Neuron (in vitro differentiated cells): Measurements from ENCODE around the gene USP20.

Experiments used
- H2AFZ ChIP-seq: one replicate; pipeline ENCODE4 v1.6.1; 2013; ENCODE audit warnings: low read depth, mild to moderate bottlenecking, inconsistent platforms, low read length, moderate library complexity
- H3K27me3 ChIP-seq: one replicate; pipeline ENCODE4 v1.6.1; 2013; ENCODE audit warnings: low read length; ENCODE audit not compliant: insufficient read depth
- H3K36me3 ChIP-seq: one replicate; pipeline ENCODE4 v1.6.1; 2013; ENCODE audit warnings: low read length; ENCODE audit not compliant: insufficient read depth
- H3K4me1 ChIP-seq: one replicate; pipeline ENCODE4 v1.6.1; 2013; ENCODE audit warnings: low read length; ENCODE audit not compliant: insufficient read depth
- H3K4me3 ChIP-seq: 2 replicates; pipeline ENCODE4 v1.5.1; 2013; ENCODE audit warnings: mild to moderate bottlenecking, low read length, moderate library complexity
- H3K9me3 ChIP-seq: one replicate; pipeline ENCODE4 v1.6.1; 2013; ENCODE audit warnings: low read length

Gene USP20

DNA sequence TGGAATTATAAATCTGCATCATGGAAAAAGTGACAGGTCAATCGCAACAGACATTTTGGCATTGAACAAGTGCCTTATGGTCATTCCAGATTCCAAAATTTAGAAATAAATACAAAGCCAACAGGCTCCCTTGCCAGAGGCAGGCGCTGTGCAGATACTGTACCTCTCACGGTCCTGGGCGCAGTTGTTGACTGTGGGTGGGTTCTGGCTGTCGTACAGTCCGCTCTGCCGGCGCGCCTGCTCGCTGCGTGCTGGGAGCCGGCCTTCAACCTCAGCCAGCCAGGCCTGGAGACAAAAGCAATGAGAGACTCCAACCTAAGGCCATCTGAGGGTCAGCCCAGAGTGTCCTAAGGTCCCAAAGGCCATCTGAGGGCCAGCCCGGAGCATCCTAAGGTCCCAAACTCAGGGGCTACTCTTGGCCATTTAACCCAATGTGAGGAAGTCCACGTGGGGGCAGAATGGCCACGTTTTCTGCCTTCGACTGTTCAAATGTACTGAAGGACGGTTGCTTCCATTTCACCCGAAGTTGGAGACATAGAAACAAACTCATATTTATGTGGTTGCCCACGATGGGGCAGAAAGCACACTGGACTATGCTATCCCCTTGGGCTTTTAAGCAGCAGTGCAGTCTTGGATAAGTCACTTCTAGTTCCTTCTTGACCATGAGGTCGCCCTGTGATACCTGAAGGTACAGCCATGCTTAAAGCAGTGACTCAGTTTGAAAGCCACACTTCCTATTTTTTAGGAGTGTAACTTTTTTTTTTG is 65.2 kb downstream of the USP20 start:
- Histone ChIP-seq H3K27me3 (no peaks in the 10 kb centered on the region), H3K4me1 (no peaks in the 10 kb centered on the region), H3K36me3 (peaks cover 45% of the 10 kb centered on the region), H3K9me3 (no peaks in the 10 kb centered on the region), H3K4me3 (no peak overlapping the region), H2AFZ (no peak overlapping the region)

DNA sequence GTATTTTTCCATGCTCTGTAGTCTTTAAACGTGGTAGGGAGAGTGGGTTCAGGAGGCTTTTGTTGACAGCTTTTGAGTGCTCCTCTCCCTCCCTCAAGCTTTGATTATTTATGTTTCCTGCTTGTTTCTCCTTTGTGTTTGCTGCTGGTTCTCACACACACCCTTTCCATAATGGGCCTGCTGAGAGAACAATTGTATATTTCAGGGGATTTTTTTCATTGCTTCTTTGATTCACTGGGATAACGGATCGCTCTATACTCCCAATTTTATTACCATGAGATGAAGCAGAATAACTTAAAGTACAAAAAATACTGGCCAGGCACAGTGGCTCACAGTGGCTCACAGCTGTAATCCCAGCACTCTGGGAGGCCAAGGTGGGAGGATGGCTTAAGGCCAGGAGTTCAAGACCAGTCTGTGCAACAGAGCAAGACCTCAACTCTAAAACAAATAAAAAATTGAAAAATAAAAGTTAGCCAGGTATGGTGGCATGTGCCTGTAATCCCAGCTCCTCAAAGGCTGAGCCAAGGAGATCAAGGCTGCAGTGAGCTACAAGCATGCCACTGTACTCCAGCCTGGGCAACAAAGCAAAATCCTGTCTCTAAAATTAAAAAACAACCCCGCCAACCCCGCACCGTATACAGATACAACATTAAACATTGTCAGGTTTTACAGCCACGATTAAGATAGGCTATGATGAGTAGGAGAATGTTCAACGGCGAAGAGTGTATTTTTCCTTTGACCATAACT is 66.9 kb downstream of the USP20 start:
- no peak overlapping the region for H3K4me3 ChIP-seq
- H3K36me3 ChIP-seq, result peaks cover 38% of the 10 kb centered on the region
- no peak overlapping the region for H2AFZ ChIP-seq
- no peaks in the 10 kb centered on the region for H3K9me3 ChIP-seq
- H3K4me1 ChIP-seq, result no peaks in the 10 kb centered on the region
- H3K27me3 ChIP-seq, result no peaks in the 10 kb centered on the region

DNA sequence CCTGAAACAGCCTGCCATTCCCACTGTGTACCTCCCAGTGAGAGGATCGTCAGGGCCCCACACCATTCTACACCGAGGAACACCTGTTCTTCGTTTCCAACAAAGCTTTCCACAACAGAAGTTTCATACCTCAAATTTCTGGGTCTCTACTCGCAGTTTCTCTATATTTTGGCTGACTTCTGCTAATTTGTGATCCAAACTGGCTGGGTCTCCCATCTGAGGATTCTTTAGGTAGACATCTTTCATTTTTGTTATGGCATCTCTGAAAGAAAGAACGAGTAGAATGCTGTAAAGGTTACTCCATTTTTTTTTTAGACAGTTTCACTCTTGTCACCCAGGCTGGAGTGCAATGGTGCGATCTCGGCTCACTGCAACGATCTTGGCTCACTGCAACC is 67.5 kb downstream of the USP20 start:
- Histone ChIP-seq H3K4me1 (no peaks in the 10 kb centered on the region), H2AFZ (no peak overlapping the region), H3K4me3 (no peak overlapping the region), H3K27me3 (no peaks in the 10 kb centered on the region), H3K9me3 (no peaks in the 10 kb centered on the region), H3K36me3 (peaks cover 41% of the 10 kb centered on the region)

DNA sequence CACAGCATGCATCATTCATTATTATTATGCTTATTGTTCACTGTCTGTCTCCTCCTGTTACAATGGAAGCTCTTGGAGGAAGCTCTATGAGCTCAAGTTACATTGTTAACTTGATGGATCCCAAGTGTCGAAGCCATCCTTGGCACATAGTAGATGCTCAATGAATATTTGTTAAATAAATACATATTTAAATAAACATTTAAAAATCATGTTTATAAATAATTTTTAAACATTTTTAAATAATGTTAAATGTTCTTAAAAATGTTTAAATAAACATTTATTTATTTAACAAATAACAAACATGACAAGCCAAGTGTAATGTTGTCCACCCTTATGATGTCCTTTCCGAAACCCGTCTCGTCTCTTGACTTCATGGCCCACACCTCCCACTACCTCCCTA is 69.5 kb downstream of the USP20 start:
- Histone ChIP-seq H3K4me1 (no peaks in the 10 kb centered on the region), H3K4me3 (no peak overlapping the region), H3K36me3 (peaks cover 31% of the 10 kb centered on the region), H3K9me3 (no peaks in the 10 kb centered on the region), H2AFZ (no peak overlapping the region), H3K27me3 (no peaks in the 10 kb centered on the region)

DNA sequence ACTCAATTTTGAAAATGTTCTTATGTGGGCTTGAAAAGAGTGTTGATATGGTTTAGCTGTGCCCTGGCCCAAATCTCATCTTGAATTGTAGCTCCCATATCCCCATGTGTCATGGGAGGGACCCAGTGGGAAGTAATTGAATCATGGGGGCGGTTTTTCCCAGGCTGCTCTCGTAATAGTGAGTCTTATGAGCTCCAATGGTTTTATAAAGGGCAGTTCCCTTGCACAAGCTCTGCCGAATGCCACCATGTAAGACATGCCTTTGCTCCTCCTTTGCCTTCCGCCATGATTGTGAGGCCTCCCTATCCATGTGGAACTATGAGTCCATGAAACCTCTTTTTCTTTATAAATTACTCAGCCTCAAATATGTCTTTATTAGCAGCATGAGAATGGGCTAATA is 71.0 kb downstream of the USP20 start:
- H3K27me3 ChIP-seq, result no peaks in the 10 kb centered on the region
- no peak overlapping the region for H2AFZ ChIP-seq
- no peaks in the 10 kb centered on the region for H3K9me3 ChIP-seq
- H3K4me1 ChIP-seq, result no peaks in the 10 kb centered on the region
- no peak overlapping the region for H3K4me3 ChIP-seq
- peaks cover 21% of the 10 kb centered on the region for H3K36me3 ChIP-seq

DNA sequence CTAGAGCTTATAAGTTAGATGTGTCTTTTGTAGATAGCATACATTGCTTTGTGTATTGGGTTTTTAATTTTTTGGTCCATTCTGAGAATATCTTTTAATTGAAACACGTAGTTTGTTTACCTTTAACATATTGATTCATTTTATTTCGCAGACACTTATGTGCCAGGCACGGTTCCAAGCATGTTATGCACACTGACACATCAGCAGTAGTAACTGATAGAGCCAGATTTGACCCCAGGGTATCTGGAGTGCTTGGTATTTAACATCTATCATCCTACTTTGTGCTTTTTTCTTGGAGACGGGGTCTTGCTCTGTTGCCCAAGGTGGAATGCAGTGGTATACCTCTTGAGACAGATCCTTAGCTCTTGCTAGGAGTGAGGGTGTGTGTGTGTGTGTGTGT is 71.9 kb downstream of the USP20 start:
- Histone ChIP-seq H3K36me3 (peaks cover 21% of the 10 kb centered on the region), H3K9me3 (no peaks in the 10 kb centered on the region), H3K4me1 (no peaks in the 10 kb centered on the region), H2AFZ (no peak overlapping the region), H3K27me3 (no peaks in the 10 kb centered on the region), H3K4me3 (no peak overlapping the region)

DNA sequence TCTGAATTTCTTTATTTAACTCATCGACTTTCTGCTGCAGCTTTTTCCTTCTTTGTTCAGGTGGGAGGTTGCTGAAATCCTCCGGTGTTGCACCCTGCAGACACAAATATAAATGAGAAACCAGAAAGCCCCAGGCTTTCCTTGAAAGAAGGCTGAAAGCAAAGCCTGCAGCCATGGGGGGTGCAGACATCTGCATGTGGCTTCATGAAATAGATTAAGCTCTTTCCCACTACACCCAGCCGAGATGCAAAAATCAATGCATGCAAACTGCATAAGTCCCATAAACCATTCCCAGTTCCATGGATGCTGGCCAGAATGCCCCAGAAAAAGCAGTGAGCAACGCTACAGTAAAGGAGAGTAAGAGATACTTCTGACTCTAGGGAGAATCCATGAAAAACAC is 73.6 kb downstream of the USP20 start:
- Histone ChIP-seq H3K36me3 (peaks cover 14% of the 10 kb centered on the region), H3K9me3 (no peaks in the 10 kb centered on the region), H3K27me3 (no peaks in the 10 kb centered on the region), H2AFZ (no peak overlapping the region), H3K4me3 (no peak overlapping the region), H3K4me1 (no peaks in the 10 kb centered on the region)

DNA sequence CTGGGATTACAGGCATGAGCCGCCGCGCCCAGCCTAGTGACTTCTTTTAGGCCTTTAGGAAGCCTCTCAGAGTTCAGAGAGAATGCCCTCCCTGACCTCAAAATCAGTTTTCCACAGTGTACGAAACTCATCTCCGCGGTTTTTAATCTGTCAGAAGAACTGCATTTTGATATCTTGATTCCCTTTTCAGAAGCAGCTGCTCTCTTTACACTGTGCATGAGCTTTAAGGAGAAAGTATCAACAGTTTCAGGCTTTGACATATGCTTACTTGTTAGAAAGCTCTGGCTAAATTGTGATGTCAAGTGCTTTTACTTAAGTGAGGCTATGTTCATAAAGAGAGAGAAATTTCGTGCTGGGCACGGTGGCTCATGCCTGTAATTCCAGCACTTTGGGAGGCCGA is 74.6 kb downstream of the USP20 start:
- peaks cover 12% of the 10 kb centered on the region for H3K36me3 ChIP-seq

DNA sequence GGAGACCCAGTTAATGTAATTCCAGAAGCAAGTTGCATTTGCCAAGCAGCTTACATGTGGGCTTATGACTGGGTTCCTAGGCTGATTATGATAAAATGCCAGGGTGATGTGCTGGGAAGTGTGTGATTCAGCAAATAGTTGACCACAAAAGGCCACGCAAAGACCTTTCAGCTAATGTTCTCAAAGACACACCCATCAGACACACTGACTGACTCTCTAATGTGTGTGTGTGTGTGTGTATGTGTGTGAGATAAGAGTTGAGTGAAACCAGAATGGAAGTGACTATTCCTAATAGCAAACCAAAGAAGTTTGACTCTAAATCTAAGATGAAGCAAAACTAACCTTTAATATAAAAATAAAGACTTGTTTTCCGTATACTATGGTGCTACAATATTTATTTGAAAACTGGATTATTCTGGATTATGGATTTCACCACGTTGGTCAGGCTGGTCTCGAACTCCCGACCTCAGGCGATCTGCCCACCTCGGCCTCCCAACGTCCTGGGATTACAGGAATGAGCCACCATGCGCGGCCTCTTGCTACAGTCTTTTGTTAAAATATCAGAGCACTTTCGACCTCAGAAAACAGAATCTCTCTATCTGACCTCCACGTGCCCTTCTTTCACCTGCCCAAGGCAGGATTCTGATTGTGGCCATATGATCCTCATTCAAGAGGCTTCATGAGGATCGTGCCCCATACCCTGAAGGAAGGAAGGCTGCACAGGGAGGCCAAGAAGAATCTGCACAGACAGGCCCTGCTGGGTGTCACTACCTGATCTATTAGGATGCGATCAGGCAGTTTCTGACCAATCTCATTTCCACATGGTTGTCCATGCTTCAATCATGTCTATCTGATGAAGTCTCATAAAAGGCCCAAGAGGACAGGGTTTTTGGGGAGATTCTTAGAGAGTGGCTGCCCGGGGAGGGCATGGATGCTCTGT is 75.6 kb downstream of the USP20 start:
- Histone ChIP-seq H2AFZ (no peak overlapping the region), H3K4me1 (no peaks in the 10 kb centered on the region)

More for the DNA sequence above, 74.6 kb downstream of the USP20 start:
- Histone ChIP-seq H3K27me3 (no peaks in the 10 kb centered on the region), H3K4me3 (no peak overlapping the region), H2AFZ (no peak overlapping the region), H3K4me1 (no peaks in the 10 kb centered on the region), H3K9me3 (no peaks in the 10 kb centered on the region)

DNA sequence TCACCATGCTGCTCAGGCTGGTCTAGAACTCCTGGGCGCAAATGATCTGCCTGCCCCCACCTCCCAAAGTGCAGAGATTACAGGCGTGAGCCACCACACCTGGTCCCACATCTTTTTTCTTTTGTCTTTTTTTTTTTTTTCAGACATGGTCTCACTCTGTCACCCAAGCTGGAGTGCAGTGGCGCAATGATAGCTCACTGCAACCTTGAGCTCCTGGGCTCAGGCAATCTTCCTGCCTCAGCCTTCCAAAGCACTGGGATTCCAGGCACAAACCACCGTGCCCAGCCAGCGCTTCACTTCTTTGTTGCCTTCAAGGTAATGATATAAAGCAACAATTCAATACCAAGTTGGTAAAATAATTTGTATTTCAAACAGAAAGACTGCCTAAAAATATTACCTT is 78.8 kb downstream of the USP20 start:
- Histone ChIP-seq H2AFZ (no peak overlapping the region), H3K4me3 (no peak overlapping the region), H3K36me3 (peaks cover 2% of the 10 kb centered on the region), H3K27me3 (no peaks in the 10 kb centered on the region), H3K9me3 (no peaks in the 10 kb centered on the region), H3K4me1 (no peaks in the 10 kb centered on the region)

More for the DNA sequence above, 75.6 kb downstream of the USP20 start:
- no peak overlapping the region for H3K4me3 ChIP-seq
- no peaks in the 10 kb centered on the region for H3K27me3 ChIP-seq
- no peaks in the 10 kb centered on the region for H3K9me3 ChIP-seq
- H3K36me3 ChIP-seq, result peaks cover 12% of the 10 kb centered on the region

DNA sequence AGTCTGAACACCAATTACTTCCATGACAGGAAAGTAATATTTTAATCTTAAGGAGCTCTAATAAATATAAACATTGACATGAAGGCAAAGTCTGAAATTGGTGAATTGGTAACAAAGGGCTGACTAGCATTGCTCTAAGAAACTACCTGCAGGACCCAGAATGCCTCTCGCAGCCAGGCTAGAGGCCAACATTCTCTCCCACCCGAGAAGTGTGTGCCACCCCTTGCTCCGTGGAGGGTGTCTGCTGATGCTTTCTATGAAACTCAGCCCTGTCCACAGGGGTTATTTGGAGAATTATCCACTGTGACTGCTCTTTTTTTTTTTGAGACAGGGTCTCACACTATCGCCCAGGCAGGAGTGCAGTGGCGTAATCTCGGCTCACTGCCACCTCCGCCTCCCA is 81.4 kb downstream of the USP20 start:
- Histone ChIP-seq H3K4me1 (no peaks in the 10 kb centered on the region), H3K27me3 (no peaks in the 10 kb centered on the region), H3K4me3 (no peak overlapping the region), H3K9me3 (no peaks in the 10 kb centered on the region), H2AFZ (no peak overlapping the region), H3K36me3 (peaks cover 2% of the 10 kb centered on the region)

DNA sequence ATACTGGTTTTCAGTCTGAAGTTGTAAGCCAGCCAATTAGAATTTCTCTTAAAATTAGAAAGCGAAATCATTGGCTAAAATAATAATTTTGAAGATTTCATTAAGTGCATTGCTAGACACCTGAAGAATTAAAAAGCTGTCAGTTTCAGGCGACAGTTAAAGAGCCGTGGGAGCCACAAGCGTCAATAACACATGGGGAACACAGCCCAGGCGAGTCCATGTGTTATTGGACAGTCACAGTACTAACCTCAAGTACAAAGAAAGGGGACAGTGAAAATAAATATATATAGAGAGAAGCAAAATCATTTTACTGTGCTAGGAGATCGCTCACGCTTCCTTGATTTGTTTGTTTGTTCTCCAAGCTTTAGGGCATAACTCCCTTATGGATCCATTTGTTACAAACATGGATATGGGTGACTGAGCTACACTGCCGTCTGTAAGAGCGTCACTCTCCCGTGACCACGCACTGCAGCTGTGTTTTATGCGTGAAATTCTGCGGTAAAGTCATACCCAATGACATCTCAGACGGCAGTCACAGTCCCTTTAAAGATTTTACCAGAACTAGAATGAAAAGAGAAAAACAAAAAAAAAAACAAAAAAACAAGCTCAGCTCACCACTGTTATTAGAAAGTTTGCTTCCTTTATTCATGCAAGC is 83.2 kb downstream of the USP20 start:
- no peak overlapping the region for H2AFZ ChIP-seq
- H3K9me3 ChIP-seq, result no peaks in the 10 kb centered on the region
- no peaks in the 10 kb centered on the region for H3K4me1 ChIP-seq
- H3K36me3 ChIP-seq, result peaks cover 9% of the 10 kb centered on the region
- no peak overlapping the region for H3K4me3 ChIP-seq
- H3K27me3 ChIP-seq, result no peaks in the 10 kb centered on the region
